ENCODE results near the gene TSPAN5. TPM values are rescaled to one million over a fixed set of nuclear protein-coding genes. Genes with fewer than 3 reads are reported as not detected.

TSPAN5 gene
- total and polyA plus RNA-seq, 10 donors = 4.6 to 33.6 (median 22.9) TPM

GRCh38 chr4:98509721-98510120 lies 148.7 kb downstream of the TSPAN5 start:
- Histone ChIP-seq H3K36me3 (no peaks in the 10 kb centered on the region), H3K4me1 (peaks cover 0 to 2% (median 0%) of the 10 kb centered on the region in 6 donors), H3K27ac (no peak overlapping the region), H3K9me3 (no peaks in the 10 kb centered on the region), H3K4me3 (no peak overlapping the region), H3K27me3 (replicated peaks in 1 of 7) (no peaks in the 10 kb centered on the region)
- no peak for DNase-seq
- no peak for TF ChIP-seq POLR2AphosphoS5 (IDR thresholded peaks at IDR 0.05)
- TF ChIP-seq POLR2A (IDR thresholded peaks at IDR 0.05) = no peak
- no peak for TF ChIP-seq CTCF (IDR thresholded peaks at IDR 0.05 in 8 of 11, conservative IDR thresholded peaks at IDR 0.05 in 3 of 11)
- 93 to 97% (median 95%) methylated on average over 4 of the region's 4 CpGs for WGBS, 5 donors
- intact Hi-C loops (cut with DNase I; ENCODE audit: low total_unique reads) = no loop called here

GRCh38 chr4:98508829-98509598 lies 149.4 kb downstream of the TSPAN5 start:
- no peak overlapping the region for H3K4me3 ChIP-seq
- no peaks in the 10 kb centered on the region for H3K27me3 ChIP-seq (replicated peaks in 1 of 7)
- intact Hi-C loops (cut with DNase I; ENCODE audit: low total_unique reads) = no loop called here
- no peaks in the 10 kb centered on the region for H3K36me3 ChIP-seq
- no peak overlapping the region for H3K27ac ChIP-seq
- no peak for DNase-seq
- no peaks in the 10 kb centered on the region for H3K9me3 ChIP-seq
- no peaks in the 10 kb centered on the region for H3K4me1 ChIP-seq
- 85 to 93% (median 89%) methylated on average over 7 of the region's 7 CpGs for WGBS, 5 donors
- TF ChIP-seq POLR2A (IDR thresholded peaks at IDR 0.05) (no peak), CTCF (IDR thresholded peaks at IDR 0.05 in 8 of 11, conservative IDR thresholded peaks at IDR 0.05 in 3 of 11) (no peak), POLR2AphosphoS5 (IDR thresholded peaks at IDR 0.05) (no peak)

- 82 to 93% (median 89%) methylated on average over 4 of the region's 4 CpGs for WGBS, 5 donors
Measured at GRCh38 chr4:98508248-98508647, 150.2 kb downstream of the TSPAN5 start.

More at GRCh38 chr4:98508248-98508647, 150.2 kb downstream of the TSPAN5 start:
- intact Hi-C loops (cut with DNase I; ENCODE audit: low total_unique reads) = no loop called here
- no peaks in the 10 kb centered on the region for H3K4me1 ChIP-seq
- no peaks in the 10 kb centered on the region for H3K27me3 ChIP-seq (replicated peaks in 1 of 7)
- H3K27ac ChIP-seq = no peak overlapping the region
- DNase-seq = no peak
- peaks cover 0 to 3% (median 0%) of the 10 kb centered on the region in 6 donors for H3K36me3 ChIP-seq
- no peaks in the 10 kb centered on the region for H3K9me3 ChIP-seq
- TF ChIP-seq POLR2AphosphoS5 (IDR thresholded peaks at IDR 0.05) = no peak
- TF ChIP-seq POLR2A (IDR thresholded peaks at IDR 0.05) = no peak
- TF ChIP-seq CTCF (IDR thresholded peaks at IDR 0.05 in 8 of 11, conservative IDR thresholded peaks at IDR 0.05 in 3 of 11) = no peak
- H3K4me3 ChIP-seq = no peak overlapping the region
